Measurements from ENCODE around the gene ZNF683. TPM values are rescaled to one million over a fixed set of nuclear protein-coding genes. Genes with fewer than 3 reads are reported as not detected.

Gene ZNF683
- total and polyA plus RNA-seq, 2 of the 4 experiments (the other 2 are of a cell fraction): not detected

- Histone ChIP-seq H3K14ac (replicated peaks; ENCODE audit: low read depth, low read length) (no peak overlapping the region), H4K20me1 (ENCODE audit: insufficient read depth, low read length) (no peaks in the 10 kb centered on the region), H2AK5ac (ENCODE audit: low read depth, low read length) (no peak overlapping the region), H3K27ac (ENCODE audit: insufficient read depth, low read length) (no peak overlapping the region), H4K5ac (ENCODE audit: low read depth, low read length) (no peak overlapping the region), H2AK9ac (replicated peaks; ENCODE audit: low read depth, low read length, poor library complexity) (no peak overlapping the region), H3K9me3 (ENCODE audit: control insufficient read depth, insufficient read depth, low read length) (no peaks in the 10 kb centered on the region), H3K4ac (ENCODE audit: low read depth, low read length) (no peak overlapping the region), H2BK5ac (ENCODE audit: low read depth, low read length, poor library complexity, severe bottlenecking) (no peak overlapping the region), H2BK120ac (ENCODE audit: low read depth, low read length) (no peak overlapping the region), H3K18ac (ENCODE audit: low read depth, low read length) (no peak overlapping the region), H3K36me3 (ENCODE audit: control insufficient read depth, insufficient read depth, low read length) (no peaks in the 10 kb centered on the region), H3K4me1 (ENCODE audit: control insufficient read depth, insufficient read depth, low read length) (peaks cover 3% of the 10 kb centered on the region), H3K27me3 (ENCODE audit: control insufficient read depth, insufficient read depth, low read length) (peaks cover 15% of the 10 kb centered on the region), H3K56ac (ENCODE audit: extremely low read depth, insufficient read depth, low read length) (no peak overlapping the region), H2AFZ (replicated peaks; ENCODE audit: low read length, poor library complexity) (no peak overlapping the region), H3K4me2 (ENCODE audit: low read depth, low read length) (no peak overlapping the region), H3K4me3 (ENCODE audit: insufficient read depth, low read depth, low read length) (no peak overlapping the region), H2BK20ac (ENCODE audit: low read depth, low read length) (no peak overlapping the region), H3K79me1 (ENCODE audit: low read depth in 1 of 2, low read length in 2 of 2) (no peaks in the 10 kb centered on the region), H3K9me1 (ENCODE audit: insufficient read depth, low read length) (no peaks in the 10 kb centered on the region), H4K91ac (ENCODE audit: insufficient read depth, low read depth, low read length) (no peak overlapping the region), H3K23ac (ENCODE audit: low read depth, low read length) (no peak overlapping the region), H3K9ac (ENCODE audit: low read depth, low read length) (no peak overlapping the region), H4K8ac (ENCODE audit: low read depth in 2 of 2, low read length in 2 of 2) (no peak overlapping the region), H2BK15ac (ENCODE audit: low read depth, low read length) (no peak overlapping the region)
- WGBS, 2 experiments (ENCODE audit: extremely low coverage in 2 of 2, insufficient read length in 1 of 2): no CpG with 5 or more reads among the region's 3 CpGs
- in situ Hi-C loops (cut with MboI; ENCODE audit: low sequenced_read_pairs): no loop called here
- intact Hi-C loops (cut with micrococcal nuclease): no loop called here
- ChIA-PET CTCF (interaction anchor here (1.7 kb wide), 1 partner anchor 155 kb away, joined by 3 read pairs; the partner anchor contains the start of gene ZNF593), POLR2A (ENCODE audit: unreplicated experiment) (no interaction called here)
- dilution Hi-C loops (cut with HindIII; ENCODE audit: low sequenced_read_pairs, unreplicated experiment): no loop called here
- no peak for DNase-seq
- BruUV-seq (replicated peaks): no TSS peak
- no peak for ATAC-seq (ENCODE audit: low read depth)
- no peak for TF ChIP-seq NFE2L2 (IDR thresholded peaks at IDR 0.05; ENCODE audit: low read depth, low read length)
- no peak for TF ChIP-seq SMC3 (IDR thresholded peaks at IDR 0.05; ENCODE audit: low read depth, low read length)
- TF ChIP-seq ELK1 (IDR thresholded peaks at IDR 0.05; ENCODE audit: borderline replicate concordance, low read depth, low read length): no peak
- TF ChIP-seq POLR2A (IDR thresholded peaks at IDR 0.05; ENCODE audit: low read depth, low read length): no peak
- no peak for TF ChIP-seq CEBPB (IDR thresholded peaks at IDR 0.05; ENCODE audit: low read depth, low read length)
- no peak for TF ChIP-seq RFX5 (IDR thresholded peaks at IDR 0.05; ENCODE audit: low read depth, low read length)
- TF ChIP-seq CHD1 (IDR thresholded peaks at IDR 0.05; ENCODE audit: low read depth, low read length): no peak
- TF ChIP-seq USF2 (IDR thresholded peaks at IDR 0.05; ENCODE audit: low read depth, low read length): no peak
- no peak for TF ChIP-seq MAFK (IDR thresholded peaks at IDR 0.05; ENCODE audit: low read depth, low read length)
- no peak for TF ChIP-seq RAD21 (IDR thresholded peaks at IDR 0.05; ENCODE audit: low read length)
- no peak for TF ChIP-seq BHLHE40 (IDR thresholded peaks at IDR 0.05; ENCODE audit: low read depth, low read length)
- no peak for TF ChIP-seq CTCF (conservative IDR thresholded peaks at IDR 0.05; ENCODE audit: low read depth, low read length)
- no peak for TF ChIP-seq MXI1 (IDR thresholded peaks at IDR 0.05; ENCODE audit: borderline replicate concordance, low read depth, low read length)
- TF ChIP-seq RCOR1 (IDR thresholded peaks at IDR 0.05; ENCODE audit: insufficient replicate concordance, low read length): no peak
- TF ChIP-seq MAZ (IDR thresholded peaks at IDR 0.05; ENCODE audit: borderline replicate concordance, low read depth, low read length): no peak
- TF ChIP-seq FOS (IDR thresholded peaks at IDR 0.05; ENCODE audit: low read depth, low read length): no peak
Measured at GRCh38 chr1:26324550-26324949, 48.0 kb downstream of the ZNF683 start.
